ENCODE results near the gene LRRN2.

LRRN2 gene

DNA sequence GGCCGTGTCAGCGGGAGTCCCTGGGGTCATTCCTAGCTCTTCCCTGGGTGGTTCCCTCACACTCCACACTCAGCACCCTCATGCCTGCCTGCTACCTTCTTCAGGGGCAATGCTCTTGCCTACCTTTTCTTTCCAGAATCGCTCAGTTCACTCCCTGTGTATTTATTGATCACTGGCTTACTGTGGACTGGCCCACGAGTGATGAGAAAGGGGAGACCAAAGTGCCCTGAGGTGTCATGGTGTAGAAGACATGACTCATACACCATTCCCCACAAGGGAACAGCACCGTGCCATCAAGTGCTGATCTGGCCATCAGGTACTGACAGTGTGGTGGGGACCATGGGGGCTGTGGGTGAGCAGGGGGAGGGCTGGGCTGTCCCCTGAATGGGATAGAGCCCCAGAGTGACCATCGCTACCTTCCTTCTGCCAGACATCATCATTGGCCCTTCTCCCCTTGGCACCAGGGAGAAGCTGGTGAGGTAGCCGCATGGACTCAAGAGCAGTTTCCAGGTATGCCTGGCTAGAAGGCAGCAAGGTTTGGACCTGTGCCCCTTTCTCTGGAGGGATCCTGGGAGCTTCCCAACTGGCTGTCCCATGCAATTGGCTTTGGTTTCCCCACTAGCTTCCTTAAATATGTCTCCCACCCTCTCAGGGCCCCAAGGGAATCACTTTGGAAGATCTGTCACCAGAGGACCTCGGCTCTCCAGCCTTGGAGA is 17.2 kb upstream of the LRRN2 start:
- TF ChIP-seq, protein P1, sequence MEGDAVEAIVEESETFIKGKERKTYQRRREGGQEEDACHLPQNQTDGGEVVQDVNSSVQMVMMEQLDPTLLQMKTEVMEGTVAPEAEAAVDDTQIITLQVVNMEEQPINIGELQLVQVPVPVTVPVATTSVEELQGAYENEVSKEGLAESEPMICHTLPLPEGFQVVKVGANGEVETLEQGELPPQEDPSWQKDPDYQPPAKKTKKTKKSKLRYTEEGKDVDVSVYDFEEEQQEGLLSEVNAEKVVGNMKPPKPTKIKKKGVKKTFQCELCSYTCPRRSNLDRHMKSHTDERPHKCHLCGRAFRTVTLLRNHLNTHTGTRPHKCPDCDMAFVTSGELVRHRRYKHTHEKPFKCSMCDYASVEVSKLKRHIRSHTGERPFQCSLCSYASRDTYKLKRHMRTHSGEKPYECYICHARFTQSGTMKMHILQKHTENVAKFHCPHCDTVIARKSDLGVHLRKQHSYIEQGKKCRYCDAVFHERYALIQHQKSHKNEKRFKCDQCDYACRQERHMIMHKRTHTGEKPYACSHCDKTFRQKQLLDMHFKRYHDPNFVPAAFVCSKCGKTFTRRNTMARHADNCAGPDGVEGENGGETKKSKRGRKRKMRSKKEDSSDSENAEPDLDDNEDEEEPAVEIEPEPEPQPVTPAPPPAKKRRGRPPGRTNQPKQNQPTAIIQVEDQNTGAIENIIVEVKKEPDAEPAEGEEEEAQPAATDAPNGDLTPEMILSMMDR (IDR thresholded peaks at IDR 0.05; ENCODE audit: low read depth, low read length, missing control alignments), result no peak
- no peak for DNase-seq (ENCODE audit: low read depth)
- no peak overlapping the region for H3K4me3 ChIP-seq (ENCODE audit: low read depth, low read length)
- in situ Hi-C loops (cut with HindIII; ENCODE audit: low sequenced_read_pairs), result no loop called here

DNA sequence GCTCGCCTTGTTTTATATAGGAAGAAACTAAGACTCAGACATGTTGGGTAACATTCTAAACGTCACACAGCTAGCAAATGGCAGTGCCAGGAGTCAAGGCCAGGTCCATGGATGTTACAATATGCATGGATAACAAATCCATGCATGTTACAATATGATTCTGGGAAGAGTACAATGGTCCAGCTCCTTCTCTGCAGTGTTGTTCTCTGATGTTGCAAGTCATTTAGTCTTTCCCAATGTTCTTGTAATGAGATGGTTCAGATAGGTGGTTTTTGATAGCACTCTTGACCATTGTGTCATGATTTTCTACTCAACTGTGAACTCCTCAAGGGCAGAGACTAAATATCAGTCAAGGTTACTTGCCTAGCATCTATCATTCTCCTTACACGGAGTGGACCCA is 15.7 kb upstream of the LRRN2 start:
- TF ChIP-seq, protein P1 (IDR thresholded peaks at IDR 0.05; ENCODE audit: low read depth, low read length, missing control alignments), result no peak
- H3K4me3 ChIP-seq (ENCODE audit: low read depth, low read length), result no peak overlapping the region
- no peak for DNase-seq (ENCODE audit: low read depth)
- in situ Hi-C loops (cut with HindIII; ENCODE audit: low sequenced_read_pairs), result no loop called here

DNA sequence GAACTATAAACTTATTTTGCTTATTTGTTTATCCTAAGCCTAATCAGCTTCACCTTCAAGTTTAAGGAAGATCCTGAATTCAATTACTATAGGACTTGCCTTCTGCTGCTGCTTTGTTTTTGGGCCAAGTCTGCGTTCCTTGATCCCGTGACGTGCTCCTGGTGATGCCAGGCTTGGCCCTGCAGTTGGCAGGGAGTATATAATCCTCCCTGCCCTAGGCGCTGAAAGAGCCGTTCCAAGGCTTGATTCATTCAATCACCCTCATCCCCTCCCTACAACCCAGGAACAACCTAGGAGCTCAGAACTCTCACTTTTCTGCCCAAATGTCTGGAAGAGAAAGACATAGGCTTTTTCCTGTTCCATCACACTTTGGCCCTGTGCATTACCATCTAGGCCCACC is 12.4 kb upstream of the LRRN2 start:
- TF ChIP-seq, protein P1 (IDR thresholded peaks at IDR 0.05; ENCODE audit: low read depth, low read length, missing control alignments), result no peak
- DNase-seq (ENCODE audit: low read depth), result no peak
- in situ Hi-C loops (cut with HindIII; ENCODE audit: low sequenced_read_pairs), result no loop called here
- no peak overlapping the region for H3K4me3 ChIP-seq (ENCODE audit: low read depth, low read length)

DNA sequence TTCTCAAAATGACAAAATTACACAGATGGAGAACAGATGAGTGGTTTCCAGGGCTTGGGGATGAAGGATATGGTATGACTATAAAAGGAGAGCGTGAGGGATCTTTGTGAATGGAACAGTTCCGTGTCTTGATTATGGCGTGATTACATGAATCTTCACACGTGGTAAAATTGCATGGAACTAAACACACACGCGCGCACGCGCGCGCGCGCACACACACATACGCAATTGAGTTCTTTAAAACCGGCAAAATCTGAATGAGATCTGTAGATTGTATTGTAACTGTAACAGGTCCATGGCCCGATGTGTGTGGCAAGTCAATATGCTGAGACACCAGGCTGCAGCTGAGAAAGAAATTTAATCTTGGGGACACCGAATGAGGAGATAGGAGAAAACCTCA is 11.1 kb upstream of the LRRN2 start:
- DNase-seq (ENCODE audit: low read depth), result no peak
- H3K4me3 ChIP-seq (ENCODE audit: low read depth, low read length), result no peak overlapping the region
- TF ChIP-seq, protein P1 (IDR thresholded peaks at IDR 0.05; ENCODE audit: low read depth, low read length, missing control alignments), result no peak
- in situ Hi-C loops (cut with HindIII; ENCODE audit: low sequenced_read_pairs), result no loop called here

DNA sequence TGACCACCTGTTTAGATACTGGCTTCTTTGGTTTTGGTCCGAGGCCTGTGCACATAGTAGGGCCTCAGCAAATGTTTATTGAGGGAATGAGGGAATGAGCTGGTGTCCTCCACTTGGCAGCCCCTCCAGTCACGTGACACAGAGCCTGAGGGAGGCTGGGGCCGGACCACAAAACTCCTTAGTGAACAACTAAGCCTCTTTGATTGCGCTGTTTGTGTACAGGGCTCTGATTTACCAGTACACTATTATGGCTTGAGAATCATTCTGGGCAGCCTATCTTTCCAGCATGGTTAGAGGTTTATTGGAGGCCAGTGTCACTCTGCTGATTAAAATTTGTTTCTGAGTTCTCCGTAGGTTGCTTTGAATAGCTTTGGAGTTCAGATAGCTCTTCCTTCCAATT is 10.2 kb upstream of the LRRN2 start:
- TF ChIP-seq, protein P1 (IDR thresholded peaks at IDR 0.05; ENCODE audit: low read depth, low read length, missing control alignments), result no peak
- DNase-seq (ENCODE audit: low read depth), result no peak
- in situ Hi-C loops (cut with HindIII; ENCODE audit: low sequenced_read_pairs), result no loop called here
- H3K4me3 ChIP-seq (ENCODE audit: low read depth, low read length), result no peak overlapping the region

DNA sequence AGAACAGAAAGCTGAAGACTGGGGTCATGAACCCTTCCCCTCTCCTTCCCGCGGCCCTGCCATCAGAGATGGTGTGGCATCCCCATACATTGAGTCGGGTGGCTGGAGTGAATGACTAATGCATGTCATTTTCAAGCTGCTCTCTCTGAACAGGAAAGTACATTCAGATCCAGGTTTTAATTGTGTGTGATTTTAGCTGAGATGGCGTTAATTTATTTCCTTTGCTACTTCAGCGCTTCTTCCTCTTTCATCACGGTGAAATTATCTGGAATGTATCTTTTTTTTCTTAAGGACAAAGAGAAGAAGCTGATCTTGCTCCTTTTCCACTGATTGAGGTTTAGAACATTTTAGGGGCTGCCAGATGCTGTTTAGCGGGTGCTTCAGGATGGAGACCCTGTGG is 8.6 kb upstream of the LRRN2 start:
- in situ Hi-C loops (cut with HindIII; ENCODE audit: low sequenced_read_pairs), result no loop called here
- DNase-seq (ENCODE audit: low read depth), result no peak
- no peak overlapping the region for H3K4me3 ChIP-seq (ENCODE audit: low read depth, low read length)
- TF ChIP-seq, protein P1 (IDR thresholded peaks at IDR 0.05; ENCODE audit: low read depth, low read length, missing control alignments), result no peak
